ENCODE measurements around the gene MYO7A. TPM values are rescaled to one million over a fixed set of nuclear protein-coding genes. Genes with fewer than 3 reads are reported as not detected.

MYO7A gene
- total RNA-seq, 4 donors from 2014 or later, result 0.15 to 4.0 (median 1.2) TPM

DNA sequence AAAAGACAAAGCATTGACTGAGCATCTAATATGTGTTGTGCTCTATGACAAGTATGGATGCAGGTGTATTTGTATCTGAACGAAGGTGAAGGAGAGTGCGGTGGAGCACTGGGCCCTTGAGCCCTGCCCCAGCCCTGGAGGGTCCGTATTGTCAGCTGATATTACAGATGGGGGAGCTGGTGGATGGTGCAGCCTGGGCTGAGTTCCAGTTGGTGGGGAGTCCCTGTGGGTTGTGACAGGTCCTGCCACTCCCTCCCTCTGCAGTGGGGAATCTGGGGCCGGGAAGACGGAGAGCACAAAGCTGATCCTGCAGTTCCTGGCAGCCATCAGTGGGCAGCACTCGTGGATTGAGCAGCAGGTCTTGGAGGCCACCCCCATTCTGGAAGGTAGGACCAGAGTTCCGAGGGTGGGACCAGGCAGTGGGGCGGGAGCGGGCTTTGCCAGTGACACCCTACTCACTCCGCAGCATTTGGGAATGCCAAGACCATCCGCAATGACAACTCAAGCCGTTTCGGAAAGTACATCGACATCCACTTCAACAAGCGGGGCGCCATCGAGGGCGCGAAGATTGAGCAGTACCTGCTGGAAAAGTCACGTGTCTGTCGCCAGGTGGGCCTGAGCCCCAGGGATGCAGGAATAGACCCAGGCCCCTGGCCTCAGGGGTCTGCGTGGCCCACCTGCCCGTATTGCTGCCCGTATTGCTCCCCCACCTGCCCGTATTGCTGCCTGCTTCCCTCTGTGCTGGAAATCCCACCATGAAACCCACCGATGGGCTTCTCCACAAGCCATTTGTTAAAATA, 28.6 kb downstream of the MYO7A start:
- intact Hi-C loops (cut with DNase I), result no loop called here
- DNase-seq, result no peak

DNA sequence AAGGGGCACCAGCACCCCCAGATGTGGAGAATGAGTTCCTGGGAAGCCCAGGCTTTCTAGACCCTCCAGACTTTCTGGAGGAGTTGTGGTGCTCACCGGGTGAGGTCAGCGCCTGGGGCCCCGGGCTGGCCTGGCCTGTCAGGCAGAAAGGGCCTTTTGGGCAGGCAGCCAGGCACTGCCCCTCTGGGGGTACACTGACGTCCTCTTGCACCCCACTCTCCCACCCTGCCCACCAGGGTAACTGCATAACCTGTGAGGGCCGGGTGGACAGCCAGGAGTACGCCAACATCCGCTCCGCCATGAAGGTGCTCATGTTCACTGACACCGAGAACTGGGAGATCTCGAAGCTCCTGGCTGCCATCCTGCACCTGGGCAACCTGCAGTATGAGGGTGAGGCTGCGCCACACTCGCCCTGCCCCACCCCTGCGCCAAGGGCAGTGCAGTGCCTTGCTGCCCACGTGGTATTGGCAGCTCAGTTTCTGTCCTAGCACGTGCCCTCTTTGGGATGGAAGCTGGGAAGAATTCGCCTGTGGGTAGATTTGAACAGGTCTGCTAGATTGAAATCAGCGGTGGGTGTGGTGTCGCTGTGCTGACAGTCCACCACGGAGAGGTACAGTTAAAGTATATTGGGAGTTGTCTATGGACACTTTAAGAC, 30.1 kb downstream of the MYO7A start:
- Histone ChIP-seq H3K27ac (no peak overlapping the region), H3K27me3 (no peaks in the 10 kb centered on the region), H3K9me3 (no peaks in the 10 kb centered on the region), H3K36me3 (no peaks in the 10 kb centered on the region), H3K4me3 (no peak overlapping the region), H3K4me1 (peaks cover 0 to 8% (median 0%) of the 10 kb centered on the region in 3 donors)
- 74% methylated on average over 8 to 15 of the region's 19 CpGs for WGBS, 2 donors
- no peak for DNase-seq
- intact Hi-C loops (cut with DNase I), result no loop called here
- no peak for TF ChIP-seq POLR2A (IDR thresholded peaks at IDR 0.05)
- TF ChIP-seq, protein P1, sequence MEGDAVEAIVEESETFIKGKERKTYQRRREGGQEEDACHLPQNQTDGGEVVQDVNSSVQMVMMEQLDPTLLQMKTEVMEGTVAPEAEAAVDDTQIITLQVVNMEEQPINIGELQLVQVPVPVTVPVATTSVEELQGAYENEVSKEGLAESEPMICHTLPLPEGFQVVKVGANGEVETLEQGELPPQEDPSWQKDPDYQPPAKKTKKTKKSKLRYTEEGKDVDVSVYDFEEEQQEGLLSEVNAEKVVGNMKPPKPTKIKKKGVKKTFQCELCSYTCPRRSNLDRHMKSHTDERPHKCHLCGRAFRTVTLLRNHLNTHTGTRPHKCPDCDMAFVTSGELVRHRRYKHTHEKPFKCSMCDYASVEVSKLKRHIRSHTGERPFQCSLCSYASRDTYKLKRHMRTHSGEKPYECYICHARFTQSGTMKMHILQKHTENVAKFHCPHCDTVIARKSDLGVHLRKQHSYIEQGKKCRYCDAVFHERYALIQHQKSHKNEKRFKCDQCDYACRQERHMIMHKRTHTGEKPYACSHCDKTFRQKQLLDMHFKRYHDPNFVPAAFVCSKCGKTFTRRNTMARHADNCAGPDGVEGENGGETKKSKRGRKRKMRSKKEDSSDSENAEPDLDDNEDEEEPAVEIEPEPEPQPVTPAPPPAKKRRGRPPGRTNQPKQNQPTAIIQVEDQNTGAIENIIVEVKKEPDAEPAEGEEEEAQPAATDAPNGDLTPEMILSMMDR (IDR thresholded peaks at IDR 0.05), result no peak

More for the DNA sequence above, 28.6 kb downstream of the MYO7A start:
- Histone ChIP-seq H3K9me3 (no peaks in the 10 kb centered on the region), H3K27me3 (no peaks in the 10 kb centered on the region), H3K27ac (no peak overlapping the region), H3K4me3 (no peak overlapping the region), H3K36me3 (no peaks in the 10 kb centered on the region), H3K4me1 (peaks cover 0 to 12% (median 0%) of the 10 kb centered on the region in 3 donors)
- TF ChIP-seq POLR2A (IDR thresholded peaks at IDR 0.05), result no peak
- TF ChIP-seq, protein P1 (IDR thresholded peaks at IDR 0.05), result no peak
- whole genome bisulfite sequencing, 2 donors, result 89 to 93% methylated on average over 16 to 23 of the region's 26 CpGs

DNA sequence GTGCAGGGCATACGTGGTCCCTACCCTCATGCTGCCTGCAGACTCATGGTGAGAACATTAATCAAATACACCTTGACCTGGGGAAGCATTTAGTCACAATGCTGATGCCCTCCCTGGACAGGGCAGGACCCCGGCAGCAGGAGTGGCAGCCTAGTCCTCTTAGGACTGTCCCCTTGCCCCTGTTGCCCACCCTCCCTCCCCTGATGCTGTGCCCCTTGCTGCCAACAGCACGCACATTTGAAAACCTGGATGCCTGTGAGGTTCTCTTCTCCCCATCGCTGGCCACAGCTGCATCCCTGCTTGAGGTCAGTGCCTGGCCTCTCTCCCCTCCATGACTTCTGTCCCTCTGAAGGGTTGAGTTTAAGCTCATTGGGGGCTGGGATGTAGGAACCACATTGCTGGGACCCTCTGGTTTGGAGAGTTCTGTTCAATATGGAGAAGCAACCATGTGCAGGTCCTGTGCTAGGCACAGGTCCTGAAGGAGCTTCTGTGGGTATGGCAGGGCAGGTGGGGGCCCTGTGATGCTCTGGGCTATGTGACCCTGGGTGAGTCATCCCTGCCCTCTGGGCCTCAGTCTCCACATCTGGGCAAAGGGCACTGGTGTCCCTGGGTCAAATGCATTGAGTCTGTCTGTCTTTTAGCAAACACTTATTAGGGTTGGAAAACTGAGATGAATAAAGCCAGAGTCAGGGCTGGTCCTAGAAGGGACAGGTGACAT, 31.3 kb downstream of the MYO7A start:
- no peaks in the 10 kb centered on the region for H3K36me3 ChIP-seq
- intact Hi-C loops (cut with DNase I), result no loop called here
- 18 to 52% methylated on average over 1 to 2 of the region's 4 CpGs for WGBS, 2 donors

DNA sequence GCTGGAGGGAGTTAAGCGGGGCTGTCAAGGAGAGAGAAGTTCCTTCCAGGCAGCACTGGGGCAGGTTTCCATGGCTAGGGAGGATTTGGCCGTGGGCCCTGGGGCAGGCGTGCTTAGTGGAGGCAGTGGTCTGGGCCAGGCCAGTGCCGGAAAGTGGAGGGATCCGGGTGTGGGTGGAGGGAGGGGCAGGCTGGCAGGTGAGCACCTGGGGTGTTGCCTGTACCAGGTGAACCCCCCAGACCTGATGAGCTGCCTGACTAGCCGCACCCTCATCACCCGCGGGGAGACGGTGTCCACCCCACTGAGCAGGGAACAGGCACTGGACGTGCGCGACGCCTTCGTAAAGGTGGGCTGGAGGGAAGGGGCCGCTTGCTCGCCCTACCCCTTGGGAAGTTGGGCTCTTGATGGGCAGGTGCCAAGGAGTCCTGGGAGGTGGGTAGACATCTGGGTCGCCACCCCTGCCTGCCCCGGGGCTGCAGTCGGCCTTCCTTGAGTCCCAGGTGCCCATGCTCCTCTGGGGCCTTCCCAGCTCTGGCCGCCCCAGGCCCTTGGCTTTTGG, 32.0 kb downstream of the MYO7A start:
- 83 to 89% methylated on average over 16 to 17 of the region's 20 CpGs for WGBS, 2 donors

More for the DNA sequence above, 31.3 kb downstream of the MYO7A start:
- H3K9me3 ChIP-seq, result no peaks in the 10 kb centered on the region
- DNase-seq, result no peak
- no peak overlapping the region for H3K27ac ChIP-seq
- no peak for TF ChIP-seq POLR2A (IDR thresholded peaks at IDR 0.05)
- TF ChIP-seq, protein P1 (IDR thresholded peaks at IDR 0.05), result no peak
- H3K4me1 ChIP-seq, result peaks cover 0 to 4% (median 0%) of the 10 kb centered on the region in 3 donors
- no peak overlapping the region for H3K4me3 ChIP-seq
- H3K27me3 ChIP-seq, result no peaks in the 10 kb centered on the region

More for the DNA sequence above, 32.0 kb downstream of the MYO7A start:
- TF ChIP-seq, protein P1 (IDR thresholded peaks at IDR 0.05), result no peak
- TF ChIP-seq POLR2A (IDR thresholded peaks at IDR 0.05), result no peak
- intact Hi-C loops (cut with DNase I), result no loop called here
- Histone ChIP-seq H3K36me3 (no peaks in the 10 kb centered on the region), H3K27me3 (no peaks in the 10 kb centered on the region), H3K4me3 (no peak overlapping the region), H3K9me3 (no peaks in the 10 kb centered on the region), H3K4me1 (no peaks in the 10 kb centered on the region), H3K27ac (no peak overlapping the region)
- DNase-seq, result no peak
